HG03439 (cell line): Measurements from ENCODE around the gene FAM83C.

ENCODE experiments used
- ATAC-seq: cut with Tn5 transposase; IDR thresholded peaks from one replicate; pipeline ENCODE4 v1.9.1; 2021; ENCODE audit warnings: mild to moderate bottlenecking, moderate library complexity; ENCODE audit not compliant: unreplicated experiment

Gene FAM83C

DNA sequence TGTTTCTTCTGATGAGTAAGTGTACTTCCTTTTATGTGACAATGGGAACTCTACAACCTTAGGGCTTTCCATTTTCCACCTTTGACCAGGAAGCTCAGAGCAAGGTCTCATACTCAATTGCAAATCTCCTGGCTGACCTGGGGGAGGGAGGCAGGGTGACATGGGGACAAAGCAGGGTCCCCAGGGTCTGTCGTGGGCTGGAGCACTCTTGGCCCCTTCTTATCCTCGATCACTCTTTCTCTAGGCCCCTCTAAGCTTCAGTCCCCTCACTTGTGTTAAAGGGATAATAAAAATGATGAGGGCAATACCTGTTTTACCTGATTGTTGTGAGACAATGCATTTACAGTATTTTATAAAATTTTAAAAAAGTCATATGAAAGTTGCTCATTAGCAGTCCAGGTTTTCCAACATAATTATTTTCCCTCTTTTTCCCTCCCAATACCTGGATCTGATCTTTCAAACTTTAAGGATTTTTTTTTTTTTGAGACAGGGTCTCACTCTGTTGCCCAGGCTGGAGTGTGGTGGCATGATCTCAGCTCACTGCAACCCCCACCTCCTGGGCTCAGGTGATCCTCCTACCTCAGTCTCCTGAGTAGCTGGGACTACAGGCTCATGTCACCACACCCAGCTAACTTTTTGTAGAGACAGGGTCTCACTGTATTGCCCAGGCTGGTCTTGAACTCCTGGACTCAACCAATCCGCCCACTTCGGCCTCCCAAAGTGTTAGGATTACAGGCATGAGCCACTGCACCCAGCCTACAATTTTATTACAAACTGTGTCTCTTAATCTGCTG is 8.4 kb upstream of the FAM83C start:
- no peak for ATAC-seq

DNA sequence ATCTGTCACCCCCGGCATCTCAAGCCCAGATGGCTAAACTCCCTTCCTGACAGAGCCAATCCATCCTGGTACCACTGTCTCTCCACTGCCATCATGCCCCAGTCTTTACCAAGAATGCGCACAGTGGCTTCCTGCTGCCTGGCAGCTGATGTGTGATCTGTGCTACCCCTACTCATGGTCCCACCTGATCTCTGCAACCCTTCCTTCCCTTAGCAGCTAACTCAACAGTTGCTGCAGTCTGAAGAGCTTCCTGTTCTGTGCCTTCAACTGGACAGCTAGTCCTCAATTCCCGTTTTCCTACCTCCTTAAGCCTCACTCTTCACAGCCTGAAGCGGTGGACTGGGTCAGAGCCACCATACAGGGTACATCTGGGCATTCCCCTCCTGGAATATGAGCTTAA is 7.6 kb upstream of the FAM83C start:
- ATAC-seq: no peak

DNA sequence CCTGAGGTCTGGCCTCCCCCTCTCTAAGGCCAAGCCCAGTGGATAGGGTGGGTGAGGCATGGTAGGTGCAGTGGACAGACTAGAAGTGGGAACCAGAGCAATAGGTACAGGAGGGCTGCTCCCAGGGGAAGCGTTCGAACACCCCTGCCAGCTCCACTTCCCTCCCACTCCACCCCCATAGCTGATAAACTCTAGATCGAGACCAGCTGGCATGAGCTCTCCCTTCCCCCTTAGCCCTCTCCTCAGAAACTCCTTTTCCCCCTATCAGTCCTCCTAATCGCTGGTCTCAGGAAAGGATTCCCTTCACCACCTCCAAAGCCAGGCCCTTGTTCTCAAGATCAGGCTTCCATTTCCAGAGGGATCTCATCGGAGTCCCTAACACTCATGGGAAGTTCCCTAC is 6.0 kb upstream of the FAM83C start:
- no peak for ATAC-seq

DNA sequence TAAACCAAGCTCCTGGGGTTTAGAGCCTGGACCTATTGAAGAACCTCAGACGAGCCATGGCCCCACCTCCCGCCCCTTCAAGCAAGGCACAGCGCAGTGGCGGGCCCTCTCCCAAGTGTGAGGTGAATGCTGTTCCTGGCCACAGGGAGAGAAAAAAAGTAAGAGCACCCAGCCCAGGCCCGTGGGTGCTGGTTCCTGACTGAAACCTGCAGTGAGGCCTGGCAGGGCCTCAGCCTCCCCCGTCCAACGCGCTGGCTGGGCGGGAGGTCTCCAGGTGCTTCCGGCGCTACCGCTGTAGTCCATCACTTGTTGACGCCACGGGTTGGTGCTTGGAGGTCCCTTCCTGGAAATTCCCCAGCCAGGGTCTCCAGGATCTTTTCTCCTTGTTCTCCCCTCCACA is 5.5 kb upstream of the FAM83C start:
- no peak for ATAC-seq

DNA sequence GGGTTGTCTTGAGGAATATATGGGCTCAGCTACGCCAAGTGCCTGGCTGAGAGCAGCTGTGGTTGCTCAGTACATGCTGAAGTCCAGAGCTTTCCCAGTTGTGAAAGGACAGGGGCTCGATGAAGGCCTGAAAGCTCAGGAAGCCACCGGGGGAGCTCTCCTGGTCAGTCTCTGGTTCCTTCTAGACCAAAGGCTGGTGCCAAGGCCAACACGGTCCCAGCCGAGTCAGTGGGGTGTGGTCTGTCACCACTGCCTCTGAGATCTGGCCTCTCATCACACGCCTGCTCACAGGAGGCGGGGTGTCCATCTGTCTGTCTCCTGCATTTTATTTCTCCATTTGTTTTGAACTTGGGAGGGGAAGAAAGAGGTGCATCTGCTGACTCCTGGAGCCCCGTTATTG is 4.9 kb upstream of the FAM83C start:
- no peak for ATAC-seq

DNA sequence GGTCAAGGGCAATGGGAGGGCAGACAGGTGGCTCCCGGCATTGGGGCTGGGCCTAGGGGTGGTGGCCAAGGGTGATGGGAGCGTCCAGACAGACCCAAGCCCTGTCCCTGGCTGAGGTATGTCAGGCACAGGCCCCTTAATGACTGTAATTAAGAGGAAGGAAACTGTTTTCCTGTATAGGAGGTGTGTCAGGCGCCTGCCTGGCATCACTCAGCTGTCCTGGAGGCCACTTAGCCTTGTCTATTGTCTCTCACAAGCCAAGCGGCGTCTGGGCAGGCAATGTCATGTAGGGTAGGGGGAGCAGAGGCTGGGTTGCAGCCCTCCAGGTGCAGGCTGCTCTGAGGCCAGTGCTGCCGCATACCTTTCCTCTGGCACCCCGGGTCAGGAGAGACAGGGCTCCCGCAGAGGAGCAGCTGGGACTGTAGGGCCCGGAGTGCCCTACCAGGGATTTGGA is 3.9 kb upstream of the FAM83C start:
- no peak for ATAC-seq

DNA sequence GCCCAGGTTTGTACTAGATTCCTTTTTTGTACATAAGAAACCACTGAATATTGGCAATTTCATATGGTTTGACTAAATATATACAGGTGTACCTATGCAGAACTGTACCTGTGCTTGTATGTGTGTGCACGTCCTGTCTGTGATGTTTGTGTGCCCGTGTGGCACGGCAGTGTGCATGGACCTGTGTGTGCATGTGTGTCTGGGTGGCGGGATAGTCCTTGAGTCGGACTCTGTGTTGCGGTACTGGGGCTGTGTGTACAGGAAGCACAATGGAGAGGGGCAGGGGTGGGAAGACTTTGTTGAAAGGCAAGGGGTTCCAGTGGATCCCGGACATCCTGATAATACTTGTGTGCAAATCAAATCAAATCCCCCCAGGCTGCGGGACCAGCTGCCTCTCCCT is 3.4 kb upstream of the FAM83C start:
- ATAC-seq: no peak

DNA sequence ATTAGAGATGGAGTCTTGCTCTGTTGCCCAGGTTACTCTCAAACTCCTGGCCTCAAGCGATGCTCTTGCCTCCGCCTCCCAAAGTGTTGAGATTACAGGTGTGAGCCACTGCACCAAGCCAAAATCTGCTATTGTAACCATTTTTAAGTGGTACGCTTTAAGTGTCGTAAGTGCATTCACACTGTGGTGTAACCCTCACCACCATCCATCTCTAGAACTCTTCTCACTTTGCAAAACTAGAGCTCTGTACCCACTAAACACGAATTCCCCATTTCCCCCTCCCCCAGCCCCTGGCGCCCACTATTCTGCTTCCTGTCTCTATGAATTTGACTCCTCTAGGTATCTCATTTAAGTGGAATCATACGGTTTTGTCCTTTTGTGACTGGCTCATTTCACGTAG is 2.8 kb upstream of the FAM83C start:
- ATAC-seq: no peak

DNA sequence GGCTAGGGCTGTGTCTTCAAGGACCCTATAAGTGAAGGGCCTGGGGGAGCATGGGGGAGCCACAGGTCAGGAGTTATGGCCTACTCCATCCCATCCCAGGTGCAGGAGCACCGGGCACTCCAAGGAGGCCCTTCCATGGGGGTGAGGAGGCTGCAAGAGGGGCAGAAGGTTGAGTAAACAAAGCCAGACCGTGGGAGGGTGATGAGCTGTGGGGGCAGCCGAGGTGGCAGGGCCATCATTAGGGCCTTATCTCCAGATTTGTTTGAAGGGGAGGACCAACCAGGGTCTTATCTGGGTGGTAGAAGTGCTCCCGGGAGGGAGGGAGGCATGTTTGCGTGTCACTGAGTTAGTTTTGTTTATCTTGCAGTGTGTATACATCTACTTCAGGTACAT is 2.1 kb upstream of the FAM83C start:
- ATAC-seq: no peak

DNA sequence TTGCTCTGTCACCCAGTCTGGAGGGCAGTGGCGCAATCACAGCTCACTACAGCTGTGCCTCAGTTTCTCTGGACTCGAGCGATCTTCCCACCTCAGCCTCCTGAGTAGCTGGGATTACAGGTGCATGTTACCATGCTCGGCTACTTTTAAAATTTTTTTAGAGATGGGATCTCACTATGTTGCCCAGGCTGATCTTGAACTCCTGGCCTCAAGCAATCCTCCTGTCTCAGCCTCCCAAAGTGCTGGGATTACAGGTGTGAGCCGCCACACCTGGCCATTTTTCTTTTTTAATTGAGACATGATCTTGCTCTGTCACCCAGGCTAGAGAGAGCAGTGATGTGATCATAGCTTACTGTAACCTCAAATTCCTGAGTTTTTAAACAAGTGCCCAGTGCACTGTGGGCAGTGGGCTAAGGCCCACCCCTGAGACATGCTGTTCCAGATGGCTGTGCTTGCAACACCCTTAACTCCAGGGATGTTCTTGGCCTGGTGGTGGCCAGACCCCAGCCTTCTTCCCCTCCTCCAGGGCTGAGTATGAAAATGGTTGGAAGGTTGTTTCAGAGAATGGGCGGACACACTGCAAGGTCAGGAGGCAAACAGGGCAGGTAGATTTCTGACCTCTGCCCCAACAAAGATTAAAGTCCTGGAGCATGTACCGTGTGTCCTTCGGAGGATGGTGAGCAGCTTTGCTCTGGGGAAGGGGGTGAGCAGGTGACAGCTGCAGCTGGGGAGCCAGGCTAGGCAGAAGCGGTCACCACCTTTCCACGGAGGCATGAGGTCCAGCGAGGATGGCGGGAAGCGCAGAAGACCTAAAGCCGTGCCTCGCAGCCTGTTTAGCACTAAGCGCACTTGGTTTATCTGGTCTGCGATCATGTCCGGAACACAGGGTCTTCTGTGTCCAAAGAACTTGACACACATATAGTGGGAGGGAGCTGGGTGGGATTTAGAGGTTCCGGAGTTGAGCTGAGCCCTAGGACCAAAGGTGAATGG is 1.4 kb upstream of the FAM83C start:
- ATAC-seq: no peak

DNA sequence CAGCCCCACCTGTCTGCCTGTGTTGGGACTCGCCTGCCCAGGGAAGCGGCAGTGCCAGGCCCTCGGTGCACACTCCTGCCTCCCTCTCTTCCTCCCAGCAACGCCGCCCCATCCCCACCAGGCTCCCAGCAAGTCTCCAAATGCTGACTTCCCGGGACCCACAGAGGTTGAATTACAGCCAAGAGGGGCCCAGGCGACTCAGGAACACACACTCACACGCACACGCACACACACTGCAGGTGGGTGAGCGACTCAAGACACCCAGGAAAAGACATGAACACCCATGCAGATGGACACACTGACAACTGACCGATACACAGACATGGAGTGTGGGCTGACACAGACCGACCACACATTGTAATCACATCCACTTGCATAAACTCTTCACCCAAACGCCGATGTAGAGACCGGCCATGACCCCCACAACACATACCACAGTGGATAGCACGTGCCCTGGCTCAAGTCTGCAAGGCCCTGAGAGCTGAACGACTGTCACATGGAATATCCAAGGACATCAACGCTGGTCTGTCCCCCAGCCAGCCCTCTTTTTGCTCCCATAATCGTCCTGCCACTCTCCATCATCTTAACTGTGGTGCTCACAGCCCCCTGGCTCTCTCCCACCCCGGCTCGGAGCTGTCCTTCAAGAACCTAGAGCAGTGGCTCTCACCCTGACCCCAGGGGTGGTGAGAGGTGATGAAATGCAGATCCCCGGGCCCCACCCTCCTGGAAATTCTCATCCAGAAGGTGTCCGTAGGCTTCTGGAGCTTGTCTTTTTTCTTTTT is 470 bp upstream of the FAM83C start:
- no peak for ATAC-seq

DNA sequence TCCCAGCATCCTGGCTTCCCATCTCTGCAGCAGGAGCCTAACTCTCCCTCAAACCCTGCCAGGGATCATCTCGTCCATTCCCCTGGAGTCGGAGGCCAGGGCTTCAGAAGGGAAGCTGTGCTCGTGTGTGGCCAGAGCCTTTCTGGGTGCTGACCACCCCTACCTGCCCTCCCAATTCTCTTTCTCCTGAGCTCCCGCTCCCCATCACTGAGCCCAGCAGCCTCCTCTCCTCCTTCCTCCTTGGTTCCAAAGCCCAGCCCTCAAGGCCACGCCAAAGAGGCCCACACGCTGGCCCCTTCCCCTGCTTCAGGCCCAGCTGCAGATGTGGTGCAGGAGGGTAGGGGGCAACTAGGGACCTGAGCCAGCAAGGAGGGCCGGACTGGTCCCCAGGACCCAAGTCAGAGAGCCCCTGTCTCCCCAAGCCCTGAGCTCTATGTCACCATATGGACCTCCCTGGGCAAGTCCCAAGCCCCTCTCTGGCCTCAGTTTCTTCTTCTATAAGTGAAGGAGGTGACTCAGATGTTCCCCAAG is 1.3 kb downstream of the FAM83C start:
- no peak for ATAC-seq

DNA sequence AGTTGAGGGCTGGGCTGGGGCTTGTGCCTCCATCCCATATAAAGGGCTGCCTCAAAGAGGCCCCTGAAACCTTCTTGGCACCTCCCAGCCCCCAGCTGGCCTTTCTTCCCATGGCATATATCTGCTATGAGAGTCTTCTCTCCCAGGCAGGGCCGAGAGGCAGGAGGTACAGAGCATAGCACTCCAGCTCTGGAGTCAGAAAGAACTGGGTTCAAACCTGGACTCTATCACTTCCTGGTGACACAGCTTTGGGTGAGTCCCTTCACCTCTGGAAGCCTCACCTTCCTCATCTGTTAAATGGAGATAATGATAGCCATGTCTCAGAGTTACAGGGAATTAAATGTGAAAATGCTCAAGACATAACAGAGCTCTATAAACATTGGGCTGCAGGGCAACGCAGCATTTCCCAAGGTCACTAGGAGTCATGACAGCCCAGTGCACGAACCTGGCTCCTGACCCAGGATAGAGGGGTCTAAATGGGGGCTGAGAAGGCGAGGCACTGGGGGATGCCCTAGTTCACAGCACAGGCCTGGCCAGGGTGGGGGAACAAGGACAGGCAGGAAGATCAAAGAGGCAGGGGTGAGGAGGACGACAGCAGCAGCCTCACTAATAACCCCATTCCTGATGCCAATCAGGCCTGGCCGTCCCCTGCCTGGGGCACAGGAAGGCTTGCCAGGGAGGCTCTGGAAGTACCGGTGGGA is 1.9 kb downstream of the FAM83C start:
- ATAC-seq: no peak

DNA sequence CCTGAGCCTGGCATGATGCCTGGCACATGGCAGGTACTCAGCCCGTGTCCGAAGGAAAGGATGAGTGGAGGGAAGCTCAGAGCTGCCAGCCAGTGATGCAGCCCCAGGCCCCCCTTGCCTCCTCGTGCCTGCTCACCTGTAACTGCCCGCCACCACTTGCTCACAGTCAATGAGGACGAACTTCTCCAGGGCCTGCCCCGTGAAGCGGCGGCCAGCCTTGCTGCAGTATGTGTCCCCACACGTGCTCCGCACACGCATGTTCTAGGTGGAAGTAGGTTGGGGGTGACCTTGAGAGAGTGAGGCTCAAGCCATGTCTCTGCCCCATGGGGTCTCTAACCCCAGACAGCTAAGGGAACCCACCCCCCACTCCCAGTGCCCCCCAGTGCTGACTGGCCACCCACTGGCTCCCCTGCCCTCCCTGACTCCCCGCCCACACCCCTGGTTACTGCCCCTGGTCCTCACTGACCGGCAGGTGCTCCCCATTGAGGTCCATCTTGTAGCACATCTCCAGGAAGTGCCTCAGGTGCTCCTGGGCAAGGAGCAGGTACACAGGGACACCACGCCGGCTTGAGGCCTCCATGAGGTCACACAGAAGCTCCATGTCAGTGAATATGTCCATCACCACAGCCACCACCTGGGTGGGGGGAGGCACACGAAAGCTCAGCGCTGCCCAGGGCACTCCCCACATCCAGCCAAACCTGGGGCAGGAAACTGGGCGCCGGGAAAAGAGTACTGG is 3.7 kb downstream of the FAM83C start:
- ATAC-seq: no peak

DNA sequence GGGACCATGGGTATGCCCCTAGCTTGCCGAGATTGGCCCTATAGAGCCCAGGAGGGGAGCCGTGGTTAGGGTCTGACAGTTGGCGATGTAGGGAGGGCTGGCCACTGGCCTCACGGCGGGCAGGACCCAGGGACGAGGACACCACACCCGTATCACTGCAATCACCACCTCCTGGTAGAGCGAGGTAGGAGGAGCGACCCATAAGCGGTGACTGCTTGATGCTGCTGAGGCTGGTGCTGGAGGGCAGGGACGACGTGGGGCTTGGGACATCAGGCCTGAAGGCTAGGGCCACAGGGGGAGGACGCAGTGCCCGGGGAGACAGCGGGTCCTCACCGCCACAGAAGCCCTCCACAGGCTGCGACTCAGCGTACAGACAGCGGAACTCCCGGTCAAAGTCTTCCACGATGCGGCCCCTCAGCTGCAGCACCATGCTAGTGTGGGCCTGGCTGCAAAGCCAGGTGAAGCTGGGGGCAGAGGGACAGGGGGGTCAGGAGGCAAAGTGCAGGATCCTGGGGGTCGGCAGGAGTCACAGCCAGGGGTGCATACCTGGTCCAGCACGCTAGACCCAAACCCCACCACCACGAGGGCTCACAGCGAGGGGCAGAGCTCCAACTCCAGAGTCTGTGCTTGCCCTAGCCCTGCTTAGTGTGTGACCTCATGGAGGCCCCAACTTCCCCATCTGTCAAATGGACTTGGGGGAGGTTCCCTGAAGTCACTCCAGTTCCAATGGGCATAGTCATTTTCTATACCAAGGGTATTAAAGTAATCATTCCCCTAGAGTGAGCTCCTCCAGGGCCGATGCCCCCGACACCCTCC is 4.5 kb downstream of the FAM83C start:
- ATAC-seq: no peak

DNA sequence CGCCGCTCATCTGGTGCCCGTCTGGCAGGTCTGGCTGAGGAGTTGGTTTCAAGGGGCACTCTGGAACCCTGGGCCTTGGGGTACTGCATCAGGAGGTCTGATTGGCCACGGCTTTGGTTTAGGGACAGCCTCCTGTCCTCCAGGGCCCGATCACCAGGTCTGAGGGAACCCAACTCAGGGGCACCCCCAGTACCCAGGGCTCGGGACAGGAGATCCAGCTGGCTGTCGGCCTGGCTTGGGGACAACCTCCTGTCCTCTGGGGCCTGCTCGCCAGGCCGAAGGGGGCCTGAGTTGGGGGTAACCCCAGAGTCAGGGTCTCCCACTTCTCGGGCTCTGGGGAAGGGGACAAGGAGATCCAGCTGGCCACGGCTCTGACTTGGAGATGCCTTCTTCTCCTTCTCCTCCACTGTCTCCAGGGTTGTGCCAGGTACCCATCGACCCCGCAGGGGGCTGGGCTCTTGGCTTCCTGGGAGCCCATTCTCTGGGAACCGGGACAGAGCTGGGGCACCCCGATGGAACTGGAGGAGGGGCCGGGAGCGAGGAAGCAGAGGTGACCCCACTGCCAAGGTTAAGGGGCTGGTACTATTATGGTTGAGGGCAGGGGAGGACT is 5.2 kb downstream of the FAM83C start:
- no peak for ATAC-seq

DNA sequence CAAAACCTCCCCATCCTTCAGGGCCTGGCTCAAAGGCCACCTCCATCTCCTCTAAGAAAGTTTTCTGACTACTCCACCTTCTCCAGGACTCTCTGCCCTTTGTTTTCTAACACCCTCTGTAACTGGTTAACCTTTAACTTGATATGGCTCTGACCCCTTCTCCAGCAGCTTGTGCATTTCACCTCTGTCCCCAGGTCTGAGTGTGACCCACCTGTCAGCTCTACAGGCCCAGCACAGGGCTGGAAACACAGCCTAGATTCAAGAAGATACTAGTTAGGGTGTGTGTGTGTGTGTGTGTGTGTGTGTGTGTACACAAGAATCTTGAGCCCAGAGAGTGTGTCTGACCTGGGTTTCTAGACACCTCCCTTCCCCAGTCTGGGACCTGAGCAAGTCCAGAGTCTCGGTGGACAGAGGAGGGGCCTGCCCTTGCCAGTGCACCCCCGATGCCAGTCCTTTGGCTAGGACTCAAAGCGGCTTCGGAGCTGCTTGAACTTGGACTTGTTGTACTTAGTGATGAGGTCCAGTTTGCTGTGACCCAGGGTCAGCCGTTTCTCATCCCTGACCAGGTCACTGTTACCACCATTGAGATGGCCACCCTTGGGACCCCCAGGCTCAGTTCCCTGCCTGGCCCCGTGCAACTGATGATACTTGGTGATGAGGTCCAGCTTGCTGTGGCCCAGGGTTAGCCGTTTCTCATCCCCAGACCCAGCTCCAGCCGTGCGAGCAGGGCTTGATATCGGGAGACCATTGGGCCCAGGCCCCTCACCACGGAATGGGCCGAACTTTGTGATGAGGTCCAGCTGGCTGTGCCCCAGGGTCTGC is 5.9 kb downstream of the FAM83C start:
- no peak for ATAC-seq

DNA sequence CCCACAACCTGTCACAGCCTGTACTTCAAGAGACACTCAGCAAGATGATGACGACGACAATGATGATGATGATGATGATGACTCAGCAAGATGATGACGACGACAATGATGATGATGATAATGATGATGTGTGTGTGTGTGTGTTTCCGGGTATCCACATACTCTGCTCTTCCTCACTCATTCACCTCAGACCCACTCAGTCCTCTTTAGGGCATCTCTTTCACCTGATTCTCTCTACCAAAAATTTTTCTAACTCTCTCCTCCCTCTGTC is 6.5 kb downstream of the FAM83C start:
- ATAC-seq: no peak
